ENCODE results near the gene MYL12B. TPM values are rescaled to one million over a fixed set of nuclear protein-coding genes. Genes with fewer than 3 reads are reported as not detected.

Gene MYL12B
- polyA plus RNA-seq, 4 donors = 431 to 1,249 (median 885) TPM

- WGBS, 3 donors = 66 to 76% (median 68%) methylated on average over 8 of the region's 8 CpGs
- Histone ChIP-seq H3K27me3 (ENCODE audit: control insufficient read depth in 3 of 3, insufficient read depth in 3 of 3, low read length in 3 of 3) (no peaks in the 10 kb centered on the region), H3K9me3 (ENCODE audit: control insufficient read depth in 2 of 2, insufficient read depth in 1 of 2, low read depth in 1 of 2, low read length in 1 of 2) (peaks cover 0 to 7% of the 10 kb centered on the region in 2 donors), H3K4me3 (ENCODE audit: low read depth in 1 of 3, low read length in 3 of 3) (no peak overlapping the region), H3K36me3 (ENCODE audit: control insufficient read depth in 3 of 3, insufficient read depth in 2 of 3, low read depth in 1 of 3, low read length in 3 of 3) (peaks cover 2 to 17% (median 14%) of the 10 kb centered on the region in 3 donors), H3K4me1 (ENCODE audit: control insufficient read depth in 3 of 3, insufficient read depth in 2 of 3, low read depth in 1 of 3, low read length in 2 of 3) (peaks cover 2 to 8% (median 8%) of the 10 kb centered on the region in 3 donors), H3K27ac (ENCODE audit: low read depth in 1 of 3, low read length in 2 of 3) (no peak overlapping the region)
- no peak for FAIRE-seq
- no peak for DNase-seq
Measured at GRCh38 chr18:3251249-3251962, 10.5 kb upstream of the MYL12B start.

GRCh38 chr18:3251963-3252277, 10.0 kb upstream of the MYL12B start:
- H3K4me3 ChIP-seq (ENCODE audit: low read depth in 1 of 3, low read length in 3 of 3) = no peak overlapping the region
- H3K9me3 ChIP-seq (ENCODE audit: control insufficient read depth in 2 of 2, insufficient read depth in 1 of 2, low read depth in 1 of 2, low read length in 1 of 2) = peaks cover 0 to 2% of the 10 kb centered on the region in 2 donors
- FAIRE-seq = no peak
- peaks cover 2 to 21% (median 16%) of the 10 kb centered on the region in 3 donors for H3K36me3 ChIP-seq (ENCODE audit: control insufficient read depth in 3 of 3, insufficient read depth in 2 of 3, low read depth in 1 of 3, low read length in 3 of 3)
- H3K4me1 ChIP-seq (ENCODE audit: control insufficient read depth in 3 of 3, insufficient read depth in 2 of 3, low read depth in 1 of 3, low read length in 2 of 3) = peaks cover 2 to 7% (median 3%) of the 10 kb centered on the region in 3 donors
- H3K27ac ChIP-seq (ENCODE audit: low read depth in 1 of 3, low read length in 2 of 3) = no peak overlapping the region
- H3K27me3 ChIP-seq (ENCODE audit: control insufficient read depth in 3 of 3, insufficient read depth in 3 of 3, low read length in 3 of 3) = no peaks in the 10 kb centered on the region
- 64 to 82% (median 76%) methylated on average over 3 of the region's 3 CpGs for WGBS, 3 donors
- DNase-seq = no peak

DNA sequence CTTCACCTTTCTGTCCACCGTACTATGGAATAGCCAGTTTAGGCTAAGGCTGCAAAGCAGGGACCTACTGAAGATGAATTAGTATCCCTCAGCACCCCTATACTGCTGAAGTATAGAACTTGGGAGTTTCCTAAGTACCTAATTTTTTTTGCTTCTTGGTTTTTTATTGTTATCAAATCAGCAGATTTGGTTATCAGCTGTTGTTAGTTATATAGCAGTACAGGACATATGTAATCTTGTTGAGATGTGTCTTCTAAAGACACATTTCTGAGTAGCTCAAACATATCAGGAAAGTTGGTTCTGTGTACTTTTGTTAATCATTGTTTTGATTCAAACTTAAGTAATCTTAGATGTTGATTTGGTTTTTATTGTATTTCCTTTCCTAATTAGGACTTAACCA, 9.1 kb upstream of the MYL12B start:
- peaks cover 2 to 5% (median 3%) of the 10 kb centered on the region in 3 donors for H3K4me1 ChIP-seq (ENCODE audit: control insufficient read depth in 3 of 3, insufficient read depth in 2 of 3, low read depth in 1 of 3, low read length in 2 of 3)
- WGBS, 3 donors = 68 to 72% (median 69%) methylated on average over 1 of the region's 1 CpG
- no peaks in the 10 kb centered on the region for H3K27me3 ChIP-seq (ENCODE audit: control insufficient read depth in 3 of 3, insufficient read depth in 3 of 3, low read length in 3 of 3)
- no peak for FAIRE-seq
- DNase-seq = no peak
- peaks cover 2 to 25% (median 19%) of the 10 kb centered on the region in 3 donors for H3K36me3 ChIP-seq (ENCODE audit: control insufficient read depth in 3 of 3, insufficient read depth in 2 of 3, low read depth in 1 of 3, low read length in 3 of 3)
- H3K4me3 ChIP-seq (ENCODE audit: low read depth in 1 of 3, low read length in 3 of 3) = no peak overlapping the region
- H3K27ac ChIP-seq (ENCODE audit: low read depth in 1 of 3, low read length in 2 of 3) = no peak overlapping the region
- no peaks in the 10 kb centered on the region for H3K9me3 ChIP-seq (ENCODE audit: control insufficient read depth in 2 of 2, insufficient read depth in 1 of 2, low read depth in 1 of 2, low read length in 1 of 2)

GRCh38 chr18:3254725-3255124, 7.2 kb upstream of the MYL12B start:
- FAIRE-seq (no peak), DNase-seq (no peak)
- Histone ChIP-seq H3K36me3 (ENCODE audit: control insufficient read depth in 3 of 3, insufficient read depth in 2 of 3, low read depth in 1 of 3, low read length in 3 of 3) (peaks cover 5 to 30% (median 18%) of the 10 kb centered on the region in 3 donors), H3K4me3 (ENCODE audit: low read depth in 1 of 3, low read length in 3 of 3) (no peak overlapping the region), H3K27ac (ENCODE audit: low read depth in 1 of 3, low read length in 2 of 3) (no peak overlapping the region), H3K9me3 (ENCODE audit: control insufficient read depth in 2 of 2, insufficient read depth in 1 of 2, low read depth in 1 of 2, low read length in 1 of 2) (no peaks in the 10 kb centered on the region), H3K27me3 (ENCODE audit: control insufficient read depth in 3 of 3, insufficient read depth in 3 of 3, low read length in 3 of 3) (no peaks in the 10 kb centered on the region), H3K4me1 (ENCODE audit: control insufficient read depth in 3 of 3, insufficient read depth in 2 of 3, low read depth in 1 of 3, low read length in 2 of 3) (peaks cover 0 to 5% (median 2%) of the 10 kb centered on the region in 3 donors)
- 84 to 92% (median 91%) methylated on average over 4 of the region's 4 CpGs for WGBS, 3 donors

GRCh38 chr18:3255611-3256165, 6.2 kb upstream of the MYL12B start:
- no peak for FAIRE-seq
- no peak for DNase-seq
- Histone ChIP-seq H3K9me3 (ENCODE audit: control insufficient read depth in 2 of 2, insufficient read depth in 1 of 2, low read depth in 1 of 2, low read length in 1 of 2) (no peaks in the 10 kb centered on the region), H3K27ac (ENCODE audit: low read depth in 1 of 3, low read length in 2 of 3) (no peak overlapping the region), H3K36me3 (ENCODE audit: control insufficient read depth in 3 of 3, insufficient read depth in 2 of 3, low read depth in 1 of 3, low read length in 3 of 3) (peaks cover 5 to 30% (median 18%) of the 10 kb centered on the region in 3 donors), H3K4me1 (ENCODE audit: control insufficient read depth in 3 of 3, insufficient read depth in 2 of 3, low read depth in 1 of 3, low read length in 2 of 3) (peaks cover 0 to 2% (median under 1%) of the 10 kb centered on the region in 3 donors), H3K27me3 (ENCODE audit: control insufficient read depth in 3 of 3, insufficient read depth in 3 of 3, low read length in 3 of 3) (no peaks in the 10 kb centered on the region), H3K4me3 (ENCODE audit: low read depth in 1 of 3, low read length in 3 of 3) (no peak overlapping the region)
- WGBS, 3 donors = 65 to 80% (median 69%) methylated on average over 5 of the region's 5 CpGs

DNA sequence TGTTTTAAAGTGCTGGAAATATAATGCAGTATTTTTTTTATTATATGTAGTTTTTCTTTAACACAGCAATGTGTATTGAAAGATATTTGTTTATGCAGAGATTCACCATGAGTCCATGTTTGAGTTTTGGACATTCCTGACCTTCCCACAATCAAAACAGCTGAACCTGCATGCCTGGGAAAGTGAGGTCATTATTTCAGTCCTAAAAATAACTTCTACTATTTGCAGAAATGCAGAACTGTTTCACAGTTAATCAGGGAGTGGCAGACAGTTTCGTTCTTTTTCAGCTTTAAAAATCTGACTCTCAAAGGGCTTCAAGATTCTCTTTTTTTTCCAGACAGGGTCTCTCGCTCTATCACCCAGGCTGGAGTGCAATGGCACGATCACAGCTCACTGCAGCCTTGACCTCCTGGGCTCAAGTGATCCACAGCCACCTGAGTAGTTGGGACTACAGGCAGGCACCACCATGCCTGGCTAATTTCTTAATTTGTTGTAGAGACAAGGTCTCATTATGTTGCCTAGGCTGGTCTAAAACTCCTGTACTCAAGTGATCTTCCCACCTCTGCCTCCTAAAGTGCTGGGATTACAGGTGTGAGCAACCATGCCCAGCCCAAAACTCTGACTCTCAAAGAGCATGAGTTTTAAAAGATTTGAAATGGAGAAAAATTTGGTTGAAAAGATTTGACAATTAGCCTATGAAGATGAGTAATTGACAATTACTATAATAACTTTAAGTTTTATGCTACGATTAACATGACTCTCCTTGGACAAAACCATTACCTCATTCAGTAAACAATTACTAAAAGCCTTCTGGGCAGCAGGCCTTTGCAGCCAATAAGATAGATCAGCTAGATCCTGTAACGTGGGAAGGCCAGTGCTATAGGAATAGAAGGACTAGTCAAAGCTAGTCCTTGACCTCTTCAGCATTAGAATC, 5.0 kb upstream of the MYL12B start:
- FAIRE-seq = no peak
- H3K9me3 ChIP-seq (ENCODE audit: control insufficient read depth in 2 of 2, insufficient read depth in 1 of 2, low read depth in 1 of 2, low read length in 1 of 2) = no peaks in the 10 kb centered on the region
- 55 to 62% (median 61%) methylated on average over 5 of the region's 5 CpGs for WGBS, 3 donors
- peaks cover 0 to 3% (median under 1%) of the 10 kb centered on the region in 3 donors for H3K4me1 ChIP-seq (ENCODE audit: control insufficient read depth in 3 of 3, insufficient read depth in 2 of 3, low read depth in 1 of 3, low read length in 2 of 3)
- H3K36me3 ChIP-seq (ENCODE audit: control insufficient read depth in 3 of 3, insufficient read depth in 2 of 3, low read depth in 1 of 3, low read length in 3 of 3) = peaks cover 5 to 30% (median 18%) of the 10 kb centered on the region in 3 donors
- H3K27ac ChIP-seq (ENCODE audit: low read depth in 1 of 3, low read length in 2 of 3) = peak overlapping the region in 1 of 3 donors; percentile 36
- no peaks in the 10 kb centered on the region for H3K27me3 ChIP-seq (ENCODE audit: control insufficient read depth in 3 of 3, insufficient read depth in 3 of 3, low read length in 3 of 3)
- H3K4me3 ChIP-seq (ENCODE audit: low read depth in 1 of 3, low read length in 3 of 3) = no peak overlapping the region
- DNase-seq = no peak

- Histone ChIP-seq H3K4me1 (ENCODE audit: control insufficient read depth in 3 of 3, insufficient read depth in 2 of 3, low read depth in 1 of 3, low read length in 2 of 3) (peaks cover 0 to 3% (median 0%) of the 10 kb centered on the region in 3 donors), H3K27ac (ENCODE audit: low read depth in 1 of 3, low read length in 2 of 3) (no peak overlapping the region), H3K4me3 (ENCODE audit: low read depth in 1 of 3, low read length in 3 of 3) (no peak overlapping the region), H3K9me3 (ENCODE audit: control insufficient read depth in 2 of 2, insufficient read depth in 1 of 2, low read depth in 1 of 2, low read length in 1 of 2) (no peaks in the 10 kb centered on the region), H3K27me3 (ENCODE audit: control insufficient read depth in 3 of 3, insufficient read depth in 3 of 3, low read length in 3 of 3) (no peaks in the 10 kb centered on the region), H3K36me3 (ENCODE audit: control insufficient read depth in 3 of 3, insufficient read depth in 2 of 3, low read depth in 1 of 3, low read length in 3 of 3) (peaks cover 5 to 30% (median 18%) of the 10 kb centered on the region in 3 donors)
- 85 to 96% (median 89%) methylated on average over 2 of the region's 2 CpGs for WGBS, 3 donors
- DNase-seq = no peak
- no peak for FAIRE-seq
Measured at GRCh38 chr18:3257627-3258120, 4.3 kb upstream of the MYL12B start.

GRCh38 chr18:3260995-3261372, 949 bp upstream of the MYL12B start:
- DNase-seq (no peak), FAIRE-seq (no peak)
- H3K4me1 ChIP-seq (ENCODE audit: control insufficient read depth in 3 of 3, insufficient read depth in 2 of 3, low read depth in 1 of 3, low read length in 2 of 3) = peaks cover 6 to 28% (median 9%) of the 10 kb centered on the region in 3 donors
- peaks cover 4 to 14% (median 11%) of the 10 kb centered on the region in 3 donors for H3K36me3 ChIP-seq (ENCODE audit: control insufficient read depth in 3 of 3, insufficient read depth in 2 of 3, low read depth in 1 of 3, low read length in 3 of 3)
- H3K4me3 ChIP-seq (ENCODE audit: low read depth in 1 of 3, low read length in 3 of 3) = peak overlapping the region; percentile 68 to 100 (median 95)
- 2 to 15% (median 5%) methylated on average over 5 of the region's 5 CpGs for WGBS, 3 donors
- H3K27me3 ChIP-seq (ENCODE audit: control insufficient read depth in 3 of 3, insufficient read depth in 3 of 3, low read length in 3 of 3) = no peaks in the 10 kb centered on the region
- H3K27ac ChIP-seq (ENCODE audit: low read depth in 1 of 3, low read length in 2 of 3) = peak overlapping the region; percentile 93 to 98 (median 93)
- no peaks in the 10 kb centered on the region for H3K9me3 ChIP-seq (ENCODE audit: control insufficient read depth in 2 of 2, insufficient read depth in 1 of 2, low read depth in 1 of 2, low read length in 1 of 2)

Measured in small intestine (tissue), 7 donors.